Brain microvascular endothelial cell (primary cell): ENCODE results near the gene KANSL3.

Experiments
- DNase-seq: peaks from one replicate; pipeline ENCODE4 v3.0.0-alpha.2; 2020
- H3K27ac ChIP-seq: fragments of 250-450 bp; sonication (Bioruptor Pico); 2 replicates; pipeline ENCODE4 v1.5.1; 2020; ENCODE audit warnings: mild to moderate bottlenecking, moderate library complexity
- H3K27me3 ChIP-seq: fragments of 250-450 bp; sonication (Bioruptor Pico); replicated peaks from 2 replicates; pipeline ENCODE4 v1.5.1; 2020; ENCODE audit warnings: mild to moderate bottlenecking
- H3K36me3 ChIP-seq: fragments of 250-450 bp; sonication (Bioruptor Pico); replicated peaks from 2 replicates; pipeline ENCODE4 v1.5.1; 2020; ENCODE audit warnings: mild to moderate bottlenecking
- H3K4me3 ChIP-seq: 2 replicates; pipeline ENCODE4 v1.5.1; 2011; ENCODE audit warnings: low read depth, mild to moderate bottlenecking, control low read depth, low read length, moderate library complexity
- CTCF ChIP-seq: IDR thresholded peaks from 2 replicates; pipeline ENCODE4 v1.5.1; 2011; ENCODE audit warnings: low read depth, mild to moderate bottlenecking, moderate library complexity, low read length, control low read depth, inconsistent platforms; ENCODE audit errors: missing control alignments
- in situ Hi-C: cut with HindIII; loops from 2 replicates; pipeline ENCODE4 v1.10.0; 2017; ENCODE audit warnings: low sequenced_read_pairs, low pct_ligation_motif_present

KANSL3 gene

GRCh38 chr2:96647681-96648080 is 9.6 kb upstream of the KANSL3 start:
- H3K36me3 ChIP-seq, result no peaks in the 10 kb centered on the region
- TF ChIP-seq CTCF, result no peak
- H3K27ac ChIP-seq, result no peak overlapping the region
- no peaks in the 10 kb centered on the region for H3K27me3 ChIP-seq
- in situ Hi-C loops, result no loop called here
- no peak overlapping the region for H3K4me3 ChIP-seq
- DNase-seq, result no peak

GRCh38 chr2:96642564-96643360 is 4.7 kb upstream of the KANSL3 start, which contains the start of gene FER1L5:
Gene FER1L5, plus strand, starts transcription at chr2:96642764. Its CDS starts 73 bp downstream, at chr2:96642837.
- no peaks in the 10 kb centered on the region for H3K27me3 ChIP-seq
- no peaks in the 10 kb centered on the region for H3K36me3 ChIP-seq
- no peak for TF ChIP-seq CTCF
- peak; percentile 41 for DNase-seq
- in situ Hi-C loops, result no loop called here
- peak within 1 kb of the TSS; percentile 23 for H3K27ac ChIP-seq
- H3K4me3 ChIP-seq, result peak within 1 kb of the TSS; percentile 60

GRCh38 chr2:96637385-96638143 is 548 bp downstream of the KANSL3 start:
- no peak for TF ChIP-seq CTCF
- in situ Hi-C loops, result no loop called here
- peak; percentile 93 for DNase-seq
- Histone ChIP-seq H3K4me3 (peak overlapping the region; percentile 71), H3K27me3 (no peaks in the 10 kb centered on the region), H3K36me3 (peaks cover 3% of the 10 kb centered on the region), H3K27ac (peak overlapping the region; percentile 95)

- DNase-seq, result no peak
- in situ Hi-C loops, result no loop called here
- peak overlapping the region; percentile 95 for H3K27ac ChIP-seq
- no peaks in the 10 kb centered on the region for H3K27me3 ChIP-seq
- TF ChIP-seq CTCF, result no peak
- H3K36me3 ChIP-seq, result peaks cover 3% of the 10 kb centered on the region
- peak overlapping the region; percentile 71 for H3K4me3 ChIP-seq
Measured at GRCh38 chr2:96636551-96637171, 1.5 kb downstream of the KANSL3 start.

GRCh38 chr2:96633641-96634040 is 4.5 kb downstream of the KANSL3 start:
- Histone ChIP-seq H3K27me3 (no peaks in the 10 kb centered on the region), H3K27ac (no peak overlapping the region), H3K36me3 (peaks cover 17% of the 10 kb centered on the region), H3K4me3 (no peak overlapping the region)
- no peak for TF ChIP-seq CTCF
- no peak for DNase-seq
- in situ Hi-C loops, result no loop called here
